ENCODE results near the gene MMAA.
"Not testable (repeated sequence)": the region's sequence is repeated elsewhere in the genome, so short reads cannot be mapped to it uniquely, and the experiment has no call there.

MMAA gene

DNA sequence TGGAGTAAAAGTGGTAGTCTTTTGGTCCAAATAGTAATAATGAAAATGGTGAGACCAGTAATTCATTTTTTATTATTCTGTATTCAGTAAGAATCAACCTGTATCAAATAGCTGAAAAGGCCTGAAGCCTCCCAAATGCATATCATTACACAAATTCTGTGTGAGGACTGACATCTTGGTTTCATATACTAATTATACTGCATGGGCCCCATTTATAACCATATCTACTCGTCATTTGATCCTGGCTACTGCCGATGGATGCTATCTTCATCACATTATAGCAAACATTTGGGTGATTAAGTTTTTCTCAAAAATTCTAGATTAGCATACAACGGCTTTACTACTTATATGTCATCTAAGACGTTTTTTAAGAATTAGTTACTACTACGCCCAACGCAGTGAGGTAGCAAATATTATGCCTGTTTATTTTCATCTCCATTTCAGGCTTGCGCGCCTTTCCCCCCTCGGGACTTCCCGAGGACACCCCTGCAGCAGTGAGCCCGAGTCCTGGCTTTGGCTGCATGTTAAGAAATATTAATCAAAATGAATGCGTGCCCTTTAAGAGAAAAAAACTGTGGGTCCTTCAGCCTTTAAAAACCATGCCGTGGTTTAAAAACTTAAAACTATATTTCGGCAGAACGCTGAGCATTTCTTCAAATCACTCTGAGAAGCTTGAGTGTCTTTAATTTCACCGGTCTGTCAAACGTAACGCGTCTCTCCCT is 814 bp upstream of the MMAA start:
- CTCF ChIA-PET = interaction anchor here (0.6 to 3.3 kb wide), 4 partner anchors 9 to 439 kb away, joined by 3 to 24 read pairs (median 4); no protein-coding TSS in a partner anchor
- peak overlapping the region; percentile 97 for H3K27ac Mint-ChIP-seq
- H3K4me3 Mint-ChIP-seq = peak overlapping the region; percentile 86
- H3K36me3 Mint-ChIP-seq = peaks cover 12% of the 10 kb centered on the region
- H3K9me3 Mint-ChIP-seq = peaks cover 3% of the 10 kb centered on the region
- peak; percentile 40 for DNase-seq
- H3K4me1 Mint-ChIP-seq = peaks cover 38% of the 10 kb centered on the region
- H3K27me3 Mint-ChIP-seq = no peaks in the 10 kb centered on the region

DNA sequence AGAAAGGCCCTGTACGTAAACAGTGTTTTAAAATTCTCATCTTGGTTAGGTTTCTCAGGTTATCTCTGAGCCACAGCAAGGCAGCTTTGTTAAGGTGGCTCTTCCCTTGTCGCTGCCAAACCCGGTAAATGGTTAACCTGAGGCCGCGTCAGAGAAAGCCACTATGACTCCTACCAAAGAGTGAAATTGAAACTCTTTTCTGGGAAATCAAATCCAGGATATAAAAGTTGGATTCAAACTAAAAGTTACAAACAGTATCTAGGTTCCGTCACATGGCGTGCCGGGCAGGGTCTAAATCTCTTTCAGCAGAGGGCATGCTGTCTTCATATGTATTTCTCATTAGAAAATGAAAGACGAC is 433 bp downstream of the MMAA start:
- Mint-ChIP-seq H3K9me3 (peaks cover 3% of the 10 kb centered on the region), H3K27me3 (no peaks in the 10 kb centered on the region), H3K4me1 (peaks cover 42% of the 10 kb centered on the region), H3K36me3 (peaks cover 16% of the 10 kb centered on the region), H3K4me3 (peak overlapping the region; percentile 86), H3K27ac (peak overlapping the region; percentile 97)
- CTCF ChIA-PET = no interaction called here
- DNase-seq = peak; percentile 75

DNA sequence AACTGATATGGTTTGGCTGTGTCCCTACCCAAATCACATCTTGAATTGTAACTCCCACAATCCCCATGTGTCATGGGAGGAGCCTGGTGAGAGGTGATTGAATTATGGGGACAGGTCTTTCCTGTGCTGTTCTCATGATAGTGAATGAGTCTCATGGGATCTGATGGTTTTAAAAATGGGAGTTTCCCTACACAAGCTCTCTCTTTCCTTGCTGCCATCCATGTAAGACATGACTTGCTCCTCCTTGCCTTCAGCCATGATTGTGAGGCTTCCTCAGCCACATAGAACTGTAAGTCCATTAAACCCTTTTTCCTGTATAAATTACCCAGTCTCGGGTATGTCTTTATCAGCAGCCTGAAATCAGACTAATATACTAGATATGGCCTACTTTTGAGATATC is 2.9 kb downstream of the MMAA start:
- not testable (repeated sequence) for H3K9me3 Mint-ChIP-seq, DNase-seq, H3K4me3 Mint-ChIP-seq, H3K27me3 Mint-ChIP-seq, H3K27ac Mint-ChIP-seq
- peaks cover 18% of the 10 kb centered on the region for H3K36me3 Mint-ChIP-seq
- H3K4me1 Mint-ChIP-seq = peaks cover 39% of the 10 kb centered on the region
- CTCF ChIA-PET = interaction anchor here (0.8 to 1.8 kb wide), 2 partner anchors 12 to 65 kb away, joined by 3 to 6 read pairs; no protein-coding TSS in a partner anchor

DNA sequence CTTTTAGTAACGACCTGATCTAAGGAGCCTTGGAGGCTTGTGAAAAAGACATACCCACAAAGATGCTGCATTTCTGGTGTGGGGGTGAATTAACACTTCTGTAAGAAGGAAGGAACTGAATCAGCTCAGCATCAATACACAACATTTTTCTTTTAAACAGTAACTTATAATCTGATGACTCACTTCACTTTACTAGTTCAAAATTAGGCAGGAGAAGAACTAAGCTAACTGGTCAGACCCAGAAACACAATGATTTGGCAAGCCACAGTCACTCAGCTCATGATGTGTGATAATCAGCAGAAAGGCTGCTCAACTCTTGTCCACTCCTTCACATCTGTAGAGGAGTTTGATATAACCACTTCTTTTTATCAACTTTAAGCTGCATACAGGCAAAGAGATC is 4.6 kb downstream of the MMAA start:
- Mint-ChIP-seq H3K36me3 (peaks cover 19% of the 10 kb centered on the region), H3K4me3 (no peak overlapping the region), H3K27me3 (no peaks in the 10 kb centered on the region), H3K9me3 (peaks cover 3% of the 10 kb centered on the region), H3K4me1 (peaks cover 24% of the 10 kb centered on the region), H3K27ac (no peak overlapping the region)
- CTCF ChIA-PET = interaction anchor here (1.3 kb wide), 1 partner anchor 8 kb away, joined by 3 read pairs; no protein-coding TSS in a partner anchor
- no peak for DNase-seq

DNA sequence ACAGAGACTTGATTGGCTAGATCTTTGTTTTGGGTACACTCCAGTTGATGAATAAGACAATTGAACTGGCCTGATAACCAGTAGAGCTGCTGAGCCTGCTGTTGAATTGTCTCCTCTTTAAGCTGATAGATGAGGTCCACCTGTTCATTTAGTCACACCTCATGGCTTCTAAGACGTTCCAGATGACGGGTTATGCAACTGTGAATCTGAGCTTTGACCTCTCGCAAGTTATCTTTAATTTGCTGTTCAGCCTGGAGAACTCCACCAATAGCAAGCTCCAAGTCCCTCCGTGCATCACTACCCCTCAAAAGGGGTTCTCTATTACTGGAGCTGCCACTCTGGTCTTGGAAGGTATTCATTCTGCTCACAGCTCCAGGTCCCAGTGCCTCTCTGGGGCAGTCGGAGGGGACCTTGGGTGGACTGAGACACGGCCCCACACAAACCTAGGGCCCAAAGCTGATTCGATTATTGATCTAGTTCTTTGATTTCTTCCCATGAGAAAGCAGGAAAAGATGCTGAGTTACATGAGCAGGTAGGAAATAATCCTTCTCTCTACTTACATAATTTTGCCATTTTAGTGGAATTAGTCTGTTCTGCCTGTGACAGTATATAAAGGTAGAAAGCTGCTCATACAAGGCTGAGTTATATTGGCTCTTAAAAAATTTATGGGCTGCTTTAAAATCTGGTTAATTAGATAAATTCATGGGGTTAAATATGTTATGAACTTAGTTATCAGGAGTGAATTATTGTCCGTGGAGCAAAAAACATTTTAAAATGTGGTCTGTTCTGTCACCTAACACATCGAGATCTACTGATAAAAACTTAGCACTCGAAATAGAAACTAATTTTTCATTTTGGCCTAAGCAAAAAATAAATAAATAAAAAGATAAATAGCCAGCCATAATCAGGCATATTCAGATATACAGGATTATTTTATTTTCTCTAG is 6.8 kb downstream of the MMAA start:
- no peak for DNase-seq
- Mint-ChIP-seq H3K27ac (no peak overlapping the region), H3K9me3 (peaks cover 5% of the 10 kb centered on the region), H3K4me1 (peaks cover 13% of the 10 kb centered on the region), H3K4me3 (no peak overlapping the region), H3K27me3 (no peaks in the 10 kb centered on the region), H3K36me3 (peaks cover 18% of the 10 kb centered on the region)
- CTCF ChIA-PET = interaction anchor here (1.2 to 1.6 kb wide), 2 partner anchors 9 to 11 kb away, joined by 4 to 6 read pairs; no protein-coding TSS in a partner anchor

DNA sequence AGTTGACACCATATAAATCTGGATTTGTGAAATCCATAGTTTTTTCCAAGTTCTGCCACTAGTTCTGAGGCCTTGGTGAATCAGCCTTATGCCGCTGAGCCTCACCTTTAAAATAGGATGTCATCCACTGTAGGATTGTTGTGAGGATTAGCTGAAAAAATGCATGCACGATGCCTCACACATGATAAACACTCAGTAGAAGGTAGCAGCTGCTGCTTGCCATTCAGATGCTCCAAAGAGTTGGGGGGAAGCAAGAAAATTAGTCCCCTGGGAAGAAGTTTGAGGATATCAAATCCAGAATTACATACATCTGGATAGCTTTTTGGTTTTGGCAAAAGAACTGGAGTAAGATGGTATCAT is 7.4 kb downstream of the MMAA start:
- H3K4me1 Mint-ChIP-seq = peaks cover 7% of the 10 kb centered on the region
- peaks cover 5% of the 10 kb centered on the region for H3K9me3 Mint-ChIP-seq
- H3K27me3 Mint-ChIP-seq = no peaks in the 10 kb centered on the region
- no peak overlapping the region for H3K4me3 Mint-ChIP-seq
- no peak overlapping the region for H3K27ac Mint-ChIP-seq
- CTCF ChIA-PET = no interaction called here
- peaks cover 12% of the 10 kb centered on the region for H3K36me3 Mint-ChIP-seq
- DNase-seq = no peak

DNA sequence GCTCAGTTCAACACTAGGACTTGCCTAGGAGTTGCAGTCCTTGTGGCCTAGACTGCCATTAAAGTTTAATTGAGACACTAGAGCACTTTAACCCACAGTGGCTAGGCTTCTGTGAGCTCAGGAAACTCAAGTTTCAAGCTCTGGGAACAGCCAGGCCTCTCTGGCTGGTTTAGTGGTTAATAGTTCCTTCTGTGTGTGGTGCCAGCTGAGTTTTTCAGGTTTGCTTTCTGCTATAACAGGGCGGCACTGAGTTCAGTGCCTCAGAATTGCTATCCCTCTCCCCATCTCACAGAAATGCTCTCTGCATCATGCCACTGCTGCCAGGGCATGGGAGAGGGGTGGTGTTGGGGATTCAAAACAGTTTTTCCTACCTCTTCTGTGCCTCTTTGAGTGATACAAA is 15.9 kb downstream of the MMAA start:
- Mint-ChIP-seq H3K27me3 (no peaks in the 10 kb centered on the region), H3K4me3 (no peak overlapping the region), H3K36me3 (peaks cover 8% of the 10 kb centered on the region), H3K27ac (no peak overlapping the region), H3K4me1 (peaks cover 11% of the 10 kb centered on the region), H3K9me3 (no peaks in the 10 kb centered on the region)
- no peak for DNase-seq
- CTCF ChIA-PET = no interaction called here

DNA sequence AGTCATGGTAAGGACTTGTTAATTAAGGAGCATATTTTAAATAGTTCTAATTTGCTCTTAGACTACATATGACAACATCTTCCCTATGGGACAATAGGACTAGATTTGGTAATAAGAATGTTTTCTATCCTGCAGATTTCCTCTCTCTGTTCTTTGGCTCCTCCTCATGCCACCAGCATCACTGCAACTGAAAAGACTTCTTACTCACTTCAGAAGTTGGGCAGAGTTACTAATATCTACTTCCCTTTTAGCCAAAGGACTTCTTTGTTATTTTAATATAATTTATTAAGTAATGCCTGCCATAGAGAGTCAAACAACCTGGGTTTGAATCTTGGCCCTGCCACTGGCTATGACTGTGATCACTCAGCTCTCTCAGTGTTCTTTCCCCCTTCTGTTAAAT is 16.4 kb downstream of the MMAA start:
- H3K36me3 Mint-ChIP-seq = peaks cover 8% of the 10 kb centered on the region
- no peaks in the 10 kb centered on the region for H3K27me3 Mint-ChIP-seq
- peaks cover 11% of the 10 kb centered on the region for H3K4me1 Mint-ChIP-seq
- CTCF ChIA-PET = no interaction called here
- H3K9me3 Mint-ChIP-seq = no peaks in the 10 kb centered on the region
- no peak overlapping the region for H3K4me3 Mint-ChIP-seq
- H3K27ac Mint-ChIP-seq = no peak overlapping the region
- DNase-seq = no peak

DNA sequence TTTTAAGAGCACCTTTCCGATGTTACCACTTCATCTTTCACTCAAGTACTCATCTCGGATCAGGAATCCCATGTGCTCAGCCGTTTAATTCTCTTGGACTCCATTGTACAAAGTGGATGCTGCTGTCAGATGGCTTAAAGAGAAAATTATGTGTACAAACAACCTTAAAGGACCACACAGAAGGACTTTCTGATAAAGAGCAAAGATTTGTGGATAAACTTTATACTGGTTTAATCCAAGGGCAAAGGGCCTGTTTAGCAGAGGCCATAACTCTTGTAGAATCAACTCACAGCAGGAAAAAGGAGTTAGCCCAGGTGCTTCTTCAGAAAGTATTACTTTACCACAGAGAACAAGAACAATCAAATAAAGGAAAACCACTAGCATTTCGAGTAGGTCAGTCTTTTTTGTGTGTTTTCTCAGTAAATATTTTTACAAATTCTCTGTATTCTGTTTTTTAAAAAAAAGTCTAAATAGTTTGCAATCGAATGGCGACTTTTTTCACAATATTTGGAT is 20.1 kb downstream of the MMAA start:
- no peak for DNase-seq
- H3K4me3 Mint-ChIP-seq = no peak overlapping the region
- no peak overlapping the region for H3K27ac Mint-ChIP-seq
- peaks cover 11% of the 10 kb centered on the region for H3K4me1 Mint-ChIP-seq
- H3K27me3 Mint-ChIP-seq = no peaks in the 10 kb centered on the region
- H3K9me3 Mint-ChIP-seq = no peaks in the 10 kb centered on the region
- CTCF ChIA-PET = no interaction called here
- peaks cover 5% of the 10 kb centered on the region for H3K36me3 Mint-ChIP-seq

DNA sequence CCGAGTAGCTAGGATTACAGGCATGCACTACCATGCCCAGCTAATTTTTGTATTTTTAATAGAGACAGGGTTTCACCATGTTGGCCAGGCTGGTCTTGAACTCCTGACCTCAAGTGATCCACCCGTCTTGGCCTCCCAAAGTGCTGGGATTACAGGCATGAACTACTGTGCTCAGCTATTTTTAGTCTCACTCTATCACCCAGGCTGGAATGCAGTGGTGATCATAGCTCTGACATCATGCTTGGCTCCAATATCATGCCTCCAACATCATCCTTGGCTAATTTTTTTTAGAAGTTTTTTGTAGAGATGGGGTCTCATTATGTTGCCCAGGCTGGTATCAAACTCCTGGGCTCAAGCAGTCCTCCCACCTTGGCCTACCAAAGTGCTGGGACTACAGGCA is 21.1 kb downstream of the MMAA start:
- DNase-seq, H3K27ac Mint-ChIP-seq, H3K9me3 Mint-ChIP-seq, H3K36me3 Mint-ChIP-seq, H3K27me3 Mint-ChIP-seq, CTCF ChIA-PET, H3K4me3 Mint-ChIP-seq: not testable (repeated sequence)
- peaks cover 10% of the 10 kb centered on the region for H3K4me1 Mint-ChIP-seq

DNA sequence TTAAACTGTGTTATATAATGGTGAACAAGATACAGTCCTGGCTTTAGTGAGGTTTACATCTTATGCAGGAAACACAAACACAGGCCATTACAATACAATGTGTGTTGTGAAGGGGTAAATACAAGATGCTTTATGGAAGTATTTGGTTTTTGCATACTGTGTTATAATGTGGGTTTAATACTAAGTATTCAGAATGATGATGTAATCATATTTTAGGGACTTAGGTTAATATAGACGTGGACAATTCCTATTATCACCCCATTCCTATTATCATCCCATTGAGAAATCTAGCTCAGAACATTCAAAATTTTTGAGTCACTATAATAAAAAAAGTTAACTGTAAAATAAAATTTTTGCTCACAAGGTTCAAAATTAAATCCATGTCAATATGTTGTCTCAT is 24.1 kb downstream of the MMAA start:
- Mint-ChIP-seq H3K36me3 (peaks cover 5% of the 10 kb centered on the region), H3K9me3 (no peaks in the 10 kb centered on the region), H3K27me3 (no peaks in the 10 kb centered on the region), H3K27ac (no peak overlapping the region), H3K4me3 (no peak overlapping the region), H3K4me1 (peaks cover 6% of the 10 kb centered on the region)
- CTCF ChIA-PET = interaction anchor here (1.2 kb wide), 1 partner anchor 16 kb away, joined by 3 read pairs; no protein-coding TSS in a partner anchor
- DNase-seq = no peak

DNA sequence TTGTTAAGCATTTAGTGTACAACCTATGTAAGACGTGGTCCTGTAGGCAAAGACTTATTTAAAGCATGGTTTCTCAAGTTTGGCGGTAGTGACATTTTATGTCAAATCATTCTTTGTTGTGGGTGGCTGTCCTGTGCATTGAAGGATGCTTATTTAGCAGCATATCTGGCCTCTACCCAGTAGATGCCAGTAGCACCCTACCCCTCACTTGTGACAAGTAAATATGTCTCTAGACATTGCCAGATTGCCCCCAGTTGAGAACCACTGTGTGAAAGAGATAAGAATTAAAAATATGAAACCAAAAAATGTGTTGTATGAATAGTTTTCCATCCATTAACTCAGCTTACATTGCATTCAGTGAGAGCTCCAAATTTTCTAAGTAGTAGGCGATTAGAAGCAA is 25.5 kb downstream of the MMAA start:
- Mint-ChIP-seq H3K36me3 (peaks cover 1% of the 10 kb centered on the region), H3K4me3 (no peak overlapping the region), H3K4me1 (no peaks in the 10 kb centered on the region), H3K27me3 (no peaks in the 10 kb centered on the region), H3K27ac (no peak overlapping the region), H3K9me3 (no peaks in the 10 kb centered on the region)
- CTCF ChIA-PET = interaction anchor here (1.2 kb wide), 1 partner anchor 14 kb away, joined by 3 read pairs; no protein-coding TSS in a partner anchor
- DNase-seq = no peak

DNA sequence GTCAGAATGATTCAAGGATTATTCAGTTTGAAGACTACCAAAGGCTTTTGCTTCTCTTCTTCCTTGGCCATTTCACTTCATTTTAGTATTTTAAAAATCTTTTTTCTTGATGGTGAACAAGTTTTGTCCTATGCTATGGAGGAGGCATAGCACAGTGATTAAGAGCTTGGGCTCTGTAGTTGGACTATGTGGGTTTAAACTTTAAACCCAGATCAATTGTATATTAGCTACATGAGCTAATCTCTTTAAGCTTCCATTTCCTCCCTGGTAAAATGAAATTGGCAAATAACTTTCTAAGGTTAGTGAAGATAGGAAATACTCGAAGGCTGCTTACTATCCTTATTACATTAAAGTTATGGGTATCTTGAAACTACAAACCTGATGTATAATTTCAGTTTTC is 37.0 kb downstream of the MMAA start:
- Mint-ChIP-seq H3K9me3 (peaks cover 9% of the 10 kb centered on the region), H3K27me3 (no peaks in the 10 kb centered on the region), H3K36me3 (peaks cover 56% of the 10 kb centered on the region), H3K4me3 (no peak overlapping the region), H3K4me1 (no peaks in the 10 kb centered on the region), H3K27ac (no peak overlapping the region)
- DNase-seq = no peak
- CTCF ChIA-PET = no interaction called here

DNA sequence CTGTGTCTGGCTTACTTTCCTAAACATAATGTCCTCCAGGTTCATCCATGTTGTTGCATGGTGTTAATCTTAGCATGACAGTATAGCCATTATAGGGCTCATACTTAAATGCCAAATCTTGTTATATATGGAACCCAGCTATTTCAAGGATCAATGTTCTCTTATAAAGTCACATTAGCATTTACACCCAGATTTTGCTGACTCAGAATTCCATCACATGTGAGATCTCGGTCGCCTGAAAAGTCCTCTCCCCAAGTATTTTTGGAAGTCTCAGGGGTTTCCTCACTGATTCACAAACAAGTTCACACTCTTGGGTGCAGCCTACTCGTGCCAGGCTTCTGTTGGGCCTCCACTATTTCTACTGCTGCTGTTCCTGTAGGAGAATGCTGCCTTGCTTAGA is 40.9 kb downstream of the MMAA start:
- Mint-ChIP-seq H3K27me3 (no peaks in the 10 kb centered on the region), H3K36me3 (peaks cover 37% of the 10 kb centered on the region), H3K9me3 (peaks cover 14% of the 10 kb centered on the region), H3K4me3 (no peak overlapping the region), H3K4me1 (no peaks in the 10 kb centered on the region), H3K27ac (no peak overlapping the region)
- no peak for DNase-seq
- CTCF ChIA-PET = no interaction called here

Measured in activated naive CD4-positive, alpha-beta T cell treated with anti-CD3 and anti-CD28 coated beads, Interleukin-2, amount 10 ng/mL, durations not matched to agents 7 days and 5 days (primary cell).